A549 (cell line): ENCODE measurements around the gene SF1.

Experiments used
- JUNB ChIP-seq: fragments of >200 bp; sonication (Bioruptor Twin); formaldehyde crosslinking; IDR thresholded peaks from 2 replicates; pipeline ENCODE4 v1.6.1; 2016
- MAZ ChIP-seq: fragments of 150-350 bp; IDR thresholded peaks from 2 replicates; pipeline ENCODE4 v1.6.1; 2014; ENCODE audit warnings: antibody characterized with exemption, low read depth, low read length, borderline replicate concordance
- RFX5 ChIP-seq: fragments of 450-650 bp; IDR thresholded peaks from 2 replicates; pipeline ENCODE4 v1.7.1; 2014; ENCODE audit warnings: antibody characterized with exemption, mild to moderate bottlenecking, moderate library complexity
- SREBF2 ChIP-seq: fragments of 450-650 bp; IDR thresholded peaks from 2 replicates; pipeline ENCODE4 v1.6.1; 2014; ENCODE audit warnings: mild to moderate bottlenecking, moderate library complexity

DNA sequence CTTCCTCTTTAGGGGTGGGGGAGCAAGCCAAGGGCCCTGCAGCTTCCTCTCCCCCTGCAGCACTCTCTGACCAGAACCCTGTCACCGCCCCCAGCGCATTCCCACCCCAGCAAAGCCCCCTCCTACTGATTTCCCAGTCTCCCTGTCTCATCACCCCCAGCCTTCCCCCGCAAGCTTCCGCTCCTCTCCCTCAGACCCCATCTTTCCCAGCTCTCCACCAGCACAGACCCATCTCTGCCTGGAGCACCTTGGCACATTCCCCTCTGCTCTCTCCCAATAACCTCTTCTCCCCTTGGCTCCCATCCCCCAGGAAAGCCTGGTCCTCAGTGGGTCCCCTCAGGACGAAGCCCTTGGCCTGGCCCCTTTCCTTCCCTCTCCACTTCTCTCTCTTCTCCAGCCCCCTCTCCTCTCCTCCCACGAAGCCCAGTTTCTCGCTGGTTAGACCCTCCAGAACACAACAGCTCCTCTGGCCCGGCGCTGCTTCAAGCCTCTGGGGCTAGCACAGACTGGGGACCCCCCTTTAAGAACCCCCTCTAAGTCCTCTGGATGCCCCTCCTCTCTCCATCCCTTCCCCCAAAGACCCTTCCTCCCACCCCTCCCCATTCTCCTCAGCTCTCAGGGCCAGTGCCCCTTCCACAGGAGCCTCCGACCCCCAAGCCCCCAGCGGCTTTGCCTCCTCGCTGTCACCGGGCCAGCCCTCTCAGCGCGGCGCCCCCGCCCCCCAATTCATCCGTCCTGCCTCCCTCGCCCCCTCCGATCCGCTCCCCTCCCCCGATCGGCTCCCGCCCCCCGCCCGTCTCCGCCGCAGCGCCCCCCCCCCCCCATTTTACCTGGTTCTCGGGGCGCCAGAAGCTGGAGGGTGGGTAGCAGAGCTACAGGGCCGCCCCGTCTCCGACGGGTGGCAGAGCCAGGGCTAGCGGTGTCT is 55.9 kb downstream of the SF1 start:
- no peak for TF ChIP-seq SREBF2
- no peak for TF ChIP-seq JUNB
- no peak for TF ChIP-seq RFX5
- TF ChIP-seq MAZ, result no peak
